HL-60/S4 treated with retinoic acid at 250 ng/mL for 4 days and 3 days (cell line): ENCODE measurements around the gene POU2F2.

Experiments
- in situ Hi-C: fragments of 300-500 bp; cut with MboI; formaldehyde crosslinking; loops from 2 replicates; pipeline ENCODE4 v1.7.0; 2022; ENCODE audit warnings: low sequenced_read_pairs

The POU2F2 gene

GRCh38 chr19:42126574-42126973 is 5.7 kb downstream of the POU2F2 start:
- in situ Hi-C loops, result no loop called here

- in situ Hi-C loops, result no loop called here
These were observed 6.7 kb downstream of the POU2F2 start for GRCh38 chr19:42125536-42125935.

- in situ Hi-C loops, result loop anchor here (25.0 kb wide), 1 partner anchor 463 kb away; the partner anchor contains the start of gene CEACAM8
These were observed 7.8 kb downstream of the POU2F2 start for GRCh38 chr19:42124386-42124901.

- in situ Hi-C loops, result loop anchor here (25.0 kb wide), 1 partner anchor 464 kb away; the partner anchor contains the start of gene CEACAM8
These were observed 8.5 kb downstream of the POU2F2 start for GRCh38 chr19:42123765-42124164.

GRCh38 chr19:42122691-42123607 is 9.3 kb downstream of the POU2F2 start:
- in situ Hi-C loops, result loop anchor here (25.0 kb wide), 1 partner anchor 464 kb away; the partner anchor contains the start of gene CEACAM8

- in situ Hi-C loops, result loop anchor here (25.0 kb wide), 1 partner anchor 466 kb away; the partner anchor contains the start of gene CEACAM8
These were observed 10.6 kb downstream of the POU2F2 start for GRCh38 chr19:42121656-42122069.

- in situ Hi-C loops, result loop anchor here (25.0 kb wide), 1 partner anchor 466 kb away; the partner anchor contains the start of gene CEACAM8
These were observed 11.1 kb downstream of the POU2F2 start for GRCh38 chr19:42121036-42121621.

- in situ Hi-C loops, result loop anchor here (25.0 kb wide), 1 partner anchor 467 kb away; the partner anchor contains the start of gene CEACAM8
These were observed 11.8 kb downstream of the POU2F2 start for GRCh38 chr19:42120276-42120980.

- in situ Hi-C loops, result loop anchor here (25.0 kb wide), 1 partner anchor 470 kb away; the partner anchor contains the start of gene CEACAM8
These were observed 15.2 kb downstream of the POU2F2 start for GRCh38 chr19:42117076-42117475.

- in situ Hi-C loops, result loop anchor here (25.0 kb wide), 1 partner anchor 471 kb away; the partner anchor contains the start of gene CEACAM8
These were observed 15.8 kb downstream of the POU2F2 start for GRCh38 chr19:42116308-42117075.

GRCh38 chr19:42115705-42116104 is 16.5 kb downstream of the POU2F2 start:
- in situ Hi-C loops, result loop anchor here (25.0 kb wide), 1 partner anchor 472 kb away; the partner anchor contains the start of gene CEACAM8

GRCh38 chr19:42115219-42115618 is 17.0 kb downstream of the POU2F2 start:
- in situ Hi-C loops, result loop anchor here (25.0 kb wide), 1 partner anchor 472 kb away; the partner anchor contains the start of gene CEACAM8

- in situ Hi-C loops, result loop anchor here (5.0 to 25.0 kb wide), 2 partner anchors 318 to 473 kb away; partner anchors contain the start of gene CEACAM8
These were observed 17.8 kb downstream of the POU2F2 start for GRCh38 chr19:42114412-42114811.

GRCh38 chr19:42113641-42114348 is 18.5 kb downstream of the POU2F2 start:
- in situ Hi-C loops, result loop anchor here (5.0 to 25.0 kb wide), 2 partner anchors 319 to 474 kb away; partner anchors contain the start of gene CEACAM8

- in situ Hi-C loops, result loop anchor here (5.0 to 25.0 kb wide), 2 partner anchors 320 to 475 kb away; partner anchors contain the start of gene CEACAM8
These were observed 20.4 kb downstream of the POU2F2 start for GRCh38 chr19:42111811-42112210.

- in situ Hi-C loops, result loop anchor here (5.0 to 25.0 kb wide), 2 partner anchors 321 to 476 kb away; partner anchors contain the start of gene CEACAM8
These were observed 20.9 kb downstream of the POU2F2 start for GRCh38 chr19:42111384-42111783.

- in situ Hi-C loops, result loop anchor here (5.0 to 25.0 kb wide), 2 partner anchors 322 to 477 kb away; partner anchors contain the start of gene CEACAM8
These were observed 21.6 kb downstream of the POU2F2 start for GRCh38 chr19:42110658-42111057.

GRCh38 chr19:42109896-42110295 is 22.4 kb downstream of the POU2F2 start:
- in situ Hi-C loops, result loop anchor here (5.0 to 25.0 kb wide), 2 partner anchors 322 to 477 kb away; partner anchors contain the start of gene CEACAM8
